Activated CD8-positive, alpha-beta memory T cell treated with anti-CD3 and anti-CD28 coated beads for 48 hours (primary cell): ENCODE results near the gene CFAP97D1.

ENCODE experiments used
- DNase-seq, 3 experiments: peaks; one replicate each; pipeline ENCODE4 v3.0.0-alpha.2; 2020; ENCODE audit warnings: low read depth in 2 of 3, low spot score in 2 of 3

Gene CFAP97D1

DNA sequence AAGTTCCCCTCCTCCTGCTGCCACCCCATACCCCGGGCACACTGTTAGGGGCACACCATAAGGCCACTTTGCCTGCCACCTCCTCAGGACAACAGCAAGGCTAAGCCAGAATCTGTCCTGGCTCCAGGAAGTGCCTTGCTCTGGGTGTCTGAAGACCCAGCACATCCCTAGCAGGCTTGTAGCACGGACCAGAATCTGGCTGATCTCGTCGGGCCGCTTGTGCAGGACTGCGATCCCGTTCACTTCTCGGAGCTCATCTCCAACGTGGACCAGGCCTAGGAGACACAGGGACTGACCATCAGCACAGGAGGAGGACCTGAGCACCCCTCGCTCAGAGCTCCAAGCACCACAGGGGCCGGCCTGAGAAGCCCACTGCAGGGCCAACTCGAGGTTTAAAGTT is 45.3 kb downstream of the CFAP97D1 start:
- DNase-seq, result no peak

GRCh38 chr17:43826206-43826605 is 46.0 kb downstream of the CFAP97D1 start:
- DNase-seq, result no peak

- no peak for DNase-seq
Measured at GRCh38 chr17:43827596-43827995, 47.4 kb downstream of the CFAP97D1 start.

DNA sequence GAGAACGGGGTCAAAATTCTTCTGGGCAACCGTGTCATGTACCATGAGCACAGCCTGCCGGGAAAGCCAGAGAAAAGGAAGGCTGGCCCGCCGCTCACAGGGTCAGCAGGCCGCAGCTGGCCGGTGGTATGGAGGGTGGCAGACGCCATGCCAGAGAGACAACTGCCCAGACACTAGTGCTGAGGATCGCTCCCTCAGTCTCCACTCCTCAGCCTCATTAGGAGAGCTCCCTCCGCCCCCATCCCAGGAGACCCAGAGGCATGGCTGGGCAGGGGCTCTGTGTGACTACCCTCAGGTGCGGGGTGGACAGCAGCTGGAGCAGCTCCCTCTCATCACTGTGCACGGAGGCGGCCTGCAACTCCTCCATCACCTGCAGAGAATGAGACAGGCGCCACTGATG is 49.5 kb downstream of the CFAP97D1 start:
- no peak for DNase-seq

GRCh38 chr17:43830510-43831140 is 50.4 kb downstream of the CFAP97D1 start:
- DNase-seq, result no peak

- DNase-seq, result no peak
Measured at GRCh38 chr17:43831633-43832032, 51.4 kb downstream of the CFAP97D1 start.

DNA sequence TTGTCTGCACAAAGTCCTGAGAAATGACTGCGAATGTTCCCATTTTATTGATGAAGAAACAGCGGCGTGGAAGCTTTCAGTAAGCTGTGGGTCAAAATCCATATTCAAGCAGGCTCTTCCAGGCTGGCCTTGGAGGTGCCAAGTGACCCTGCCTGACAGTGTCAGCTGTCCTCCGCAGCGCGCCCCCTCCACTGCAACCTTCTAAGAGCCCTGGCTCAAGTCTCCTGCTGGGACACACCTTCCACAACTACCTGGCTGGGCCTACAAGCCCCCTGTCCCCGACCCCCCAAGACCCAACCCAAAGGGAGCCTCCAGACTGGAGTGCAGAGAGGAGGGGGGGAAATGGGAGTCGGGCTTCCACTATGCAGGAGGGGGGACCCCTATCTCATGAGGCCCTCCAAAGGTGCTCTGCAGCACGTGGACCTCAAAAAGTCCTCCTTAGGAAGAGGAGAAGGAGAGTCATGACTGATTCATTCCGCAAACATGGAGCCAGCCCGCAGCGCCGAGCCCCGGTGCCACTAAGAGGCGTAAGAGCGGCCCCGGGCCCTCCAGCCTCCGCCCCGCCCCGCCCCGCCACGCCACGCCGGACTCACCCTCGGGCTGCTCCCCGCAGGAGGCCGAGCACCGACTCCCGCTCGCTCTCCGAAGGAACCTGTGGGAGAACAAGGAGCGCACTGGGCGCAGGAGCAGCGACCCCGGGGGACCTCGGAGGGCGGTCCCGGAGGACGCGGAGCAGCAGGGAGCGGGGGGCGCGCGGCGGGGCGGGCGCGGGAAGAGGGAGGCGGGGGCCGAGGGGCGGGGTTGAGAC is 52.1 kb downstream of the CFAP97D1 start:
- no peak for DNase-seq

GRCh38 chr17:43832976-43833829 is 53.0 kb downstream of the CFAP97D1 start, which contains the start of gene MPP3:
Gene MPP3, minus strand, starts transcription at chr17:43833146. Its CDS starts 1,240 bp downstream, at chr17:43831906.
- no peak for DNase-seq

- no peak for DNase-seq
Measured at GRCh38 chr17:43834106-43834505, 53.9 kb downstream of the CFAP97D1 start.
